GM18499 (cell line): ENCODE data around the gene TSEN34.
"Not testable (repeated sequence)": the region's sequence is repeated elsewhere in the genome, so short reads cannot be mapped to it uniquely, and the experiment has no call there.

ENCODE experiments used
- ATAC-seq: cut with Tn5 transposase; IDR thresholded peaks from one replicate; pipeline ENCODE4 v1.9.1; 2021; ENCODE audit warnings: moderate number of reproducible peaks; ENCODE audit not compliant: insufficient read depth, unreplicated experiment

The TSEN34 gene

DNA sequence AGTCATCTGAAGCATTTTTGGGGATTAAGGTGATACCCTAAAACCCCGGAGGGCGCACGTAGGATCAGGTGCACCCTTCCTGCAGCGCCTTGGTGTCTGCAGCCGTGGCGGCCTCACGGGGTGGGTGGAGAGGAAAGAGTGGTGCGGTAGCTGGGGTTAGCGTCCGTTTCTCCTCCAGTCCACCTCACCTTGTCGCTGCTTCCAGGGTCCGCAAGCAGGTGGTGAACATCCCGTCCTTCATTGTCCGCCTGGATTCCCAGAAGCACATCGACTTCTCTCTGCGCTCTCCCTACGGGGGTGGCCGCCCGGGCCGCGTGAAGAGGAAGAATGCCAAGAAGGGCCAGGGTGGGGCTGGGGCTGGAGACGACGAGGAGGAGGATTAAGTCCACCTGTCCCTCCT, 16.1 kb downstream of the TSEN34 start:
- ATAC-seq: not testable (repeated sequence)

- no peak for ATAC-seq
Observed at GRCh38 chr19:54207676-54207982, 16.5 kb downstream of the TSEN34 start.

DNA sequence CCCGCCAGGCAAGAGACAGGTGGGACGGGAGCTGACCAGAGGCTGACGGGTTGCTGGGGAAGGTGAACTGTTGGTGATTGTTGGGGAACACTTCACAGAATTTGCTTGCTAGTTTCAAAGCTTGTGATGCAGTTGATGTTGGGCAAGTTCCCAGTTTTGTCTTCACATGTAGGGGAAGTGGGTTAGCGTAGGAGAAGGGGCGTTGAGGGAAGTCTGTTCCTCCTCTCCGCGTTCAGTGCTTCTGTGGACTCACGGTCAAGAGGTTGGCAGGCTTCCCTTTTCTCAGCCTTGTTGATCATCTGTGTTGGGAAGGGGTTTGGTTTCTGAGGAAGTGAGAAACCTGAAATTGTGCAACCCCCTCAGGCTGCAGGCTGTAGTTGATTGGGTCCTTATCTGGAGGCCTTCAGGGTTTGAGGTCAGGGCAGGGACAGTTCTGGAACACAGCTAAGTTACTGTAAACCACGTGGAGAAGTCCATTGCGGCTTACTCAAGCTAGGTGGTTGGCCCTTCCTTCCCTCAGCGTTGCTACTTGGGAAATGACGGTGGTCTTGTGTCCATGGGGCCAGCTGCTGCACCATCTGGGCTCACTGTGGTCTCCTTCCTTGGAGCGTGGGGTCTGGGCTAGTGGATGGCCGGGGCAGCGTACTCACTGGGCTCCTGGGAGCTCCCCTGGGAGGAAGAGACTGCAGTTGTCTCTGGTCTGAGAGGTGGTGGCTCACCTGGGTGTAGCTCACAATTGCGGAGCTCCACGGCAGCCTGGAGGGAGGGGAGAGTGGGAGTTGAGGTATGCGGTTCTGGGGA, 17.1 kb downstream of the TSEN34 start:
- no peak for ATAC-seq

- no peak for ATAC-seq
Observed at GRCh38 chr19:54208784-54209057, 17.6 kb downstream of the TSEN34 start.

DNA sequence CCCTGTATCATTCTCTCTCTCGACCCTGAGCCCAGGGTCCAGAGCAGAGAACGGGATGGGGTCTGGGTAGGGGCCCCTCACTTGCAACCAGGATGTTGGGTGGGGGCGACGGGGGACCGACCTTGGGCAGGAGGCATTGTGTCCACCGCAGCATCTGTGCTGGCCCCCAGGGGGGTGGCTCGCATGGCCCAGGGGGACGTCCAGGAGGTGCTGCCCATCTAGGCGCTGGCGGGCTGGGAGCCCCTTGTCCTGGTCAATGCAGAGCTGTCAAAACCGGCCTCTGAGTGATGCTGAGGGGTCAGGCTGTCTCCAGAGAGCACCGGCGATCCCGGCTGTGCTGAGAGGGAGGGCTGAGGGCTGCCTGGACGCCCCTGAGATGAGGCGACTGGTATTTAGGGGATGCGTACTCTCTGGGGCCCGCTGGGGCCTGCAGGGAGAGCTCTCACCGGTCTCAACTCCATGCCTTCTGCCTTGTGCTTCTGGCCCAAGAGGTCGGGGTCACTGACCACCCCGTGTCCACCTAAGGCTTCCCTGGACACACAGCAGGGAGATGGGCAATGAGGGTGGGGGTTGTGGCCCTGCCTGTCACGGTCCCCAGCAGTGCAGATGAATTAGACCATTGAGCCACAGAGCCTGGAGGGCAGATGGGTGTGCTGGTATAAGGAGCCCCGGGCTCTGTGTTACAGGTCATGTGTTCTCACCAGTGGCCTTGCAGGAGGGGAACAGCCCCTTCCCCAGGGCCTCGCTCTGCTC, 18.1 kb downstream of the TSEN34 start:
- no peak for ATAC-seq

DNA sequence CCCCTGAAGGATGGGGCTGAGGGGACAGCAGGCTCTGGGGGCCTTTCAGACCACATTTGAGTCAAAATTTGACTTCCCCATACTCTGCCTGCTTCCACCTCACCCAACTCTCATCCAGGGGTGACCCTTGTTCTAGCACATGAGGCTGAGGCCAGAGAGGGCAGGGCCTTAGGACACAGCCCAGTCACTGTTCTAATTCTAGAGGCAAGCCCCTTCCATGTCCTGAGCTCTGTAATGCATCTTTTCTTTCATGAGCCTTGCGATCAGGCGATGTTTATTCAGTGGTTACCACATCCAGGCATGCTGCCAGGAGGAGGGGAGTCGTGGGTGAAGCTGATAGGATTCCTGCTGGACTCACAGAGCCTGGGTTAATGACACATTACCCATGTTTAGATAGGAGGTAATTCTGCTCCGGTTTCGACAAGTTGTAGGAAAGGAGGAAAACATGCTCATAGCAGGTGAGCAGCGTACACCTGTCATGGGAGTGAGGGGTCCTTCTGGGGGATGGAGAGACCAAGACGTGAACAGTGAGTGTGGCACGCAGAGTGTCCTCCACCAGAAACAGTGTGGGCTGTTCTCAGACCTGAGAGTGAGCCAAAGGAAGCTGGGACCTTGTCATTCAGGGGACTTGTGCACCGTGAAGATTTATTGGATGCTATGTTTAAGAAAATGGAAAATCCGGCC, 18.8 kb downstream of the TSEN34 start:
- ATAC-seq: no peak

DNA sequence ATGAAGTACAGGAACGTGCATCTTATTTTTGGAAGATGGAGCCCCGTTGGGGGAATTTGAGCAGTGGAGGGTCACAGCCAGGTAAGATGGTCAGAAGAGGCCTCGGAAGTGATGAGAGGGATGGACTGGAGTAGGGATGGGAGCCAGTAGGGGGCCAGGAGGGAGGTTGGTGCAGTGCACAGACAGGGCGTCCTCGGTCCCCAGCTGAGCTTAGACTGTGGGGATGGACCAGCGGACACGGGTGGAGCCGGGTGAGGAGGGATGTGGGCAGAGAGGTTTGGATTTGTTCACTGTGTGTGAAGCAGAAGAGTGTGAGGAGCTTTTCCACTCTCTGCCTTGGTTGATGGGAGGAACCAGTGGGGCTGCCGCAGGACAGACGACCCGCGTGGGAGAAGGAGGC, 20.1 kb downstream of the TSEN34 start:
- no peak for ATAC-seq

DNA sequence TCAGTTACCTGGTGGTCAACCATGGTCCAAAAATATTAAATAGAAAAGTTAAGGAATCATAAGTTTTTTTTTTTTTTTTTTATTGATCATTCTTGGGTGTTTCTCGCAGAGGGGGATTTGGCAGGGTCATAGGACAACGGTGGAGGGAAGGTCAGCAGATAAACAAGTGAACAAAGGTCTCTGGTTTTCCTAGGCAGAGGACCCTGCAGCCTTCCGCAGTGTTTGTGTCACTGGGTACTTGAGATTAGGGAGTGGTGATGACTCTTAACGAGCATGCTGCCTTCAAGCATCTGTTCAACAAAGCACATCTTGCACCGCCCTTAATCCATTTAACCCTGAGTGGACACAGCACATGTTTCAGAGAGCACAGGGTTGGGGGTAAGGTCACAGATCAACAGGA, 23.1 kb downstream of the TSEN34 start:
- not testable (repeated sequence) for ATAC-seq

DNA sequence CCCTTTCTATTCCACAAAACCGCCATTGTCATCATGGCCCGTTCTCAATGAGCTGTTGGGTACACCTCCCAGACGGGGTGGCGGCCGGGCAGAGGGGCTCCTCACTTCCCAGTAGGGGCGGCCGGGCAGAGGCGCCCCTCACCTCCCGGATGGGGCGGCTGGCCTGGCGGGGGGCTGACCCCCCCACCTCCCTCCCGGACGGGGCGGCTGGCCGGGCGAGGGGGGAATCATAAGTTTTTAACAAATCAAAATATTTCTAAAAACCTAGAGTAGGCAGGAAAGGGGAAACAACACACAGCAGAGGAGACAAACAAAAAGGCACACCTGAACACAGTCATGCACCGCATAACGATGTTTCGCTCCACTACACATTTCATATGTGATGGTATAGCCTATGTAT, 23.6 kb downstream of the TSEN34 start:
- not testable (repeated sequence) for ATAC-seq

GRCh38 chr19:54216869-54217268, 25.8 kb downstream of the TSEN34 start:
- no peak for ATAC-seq

DNA sequence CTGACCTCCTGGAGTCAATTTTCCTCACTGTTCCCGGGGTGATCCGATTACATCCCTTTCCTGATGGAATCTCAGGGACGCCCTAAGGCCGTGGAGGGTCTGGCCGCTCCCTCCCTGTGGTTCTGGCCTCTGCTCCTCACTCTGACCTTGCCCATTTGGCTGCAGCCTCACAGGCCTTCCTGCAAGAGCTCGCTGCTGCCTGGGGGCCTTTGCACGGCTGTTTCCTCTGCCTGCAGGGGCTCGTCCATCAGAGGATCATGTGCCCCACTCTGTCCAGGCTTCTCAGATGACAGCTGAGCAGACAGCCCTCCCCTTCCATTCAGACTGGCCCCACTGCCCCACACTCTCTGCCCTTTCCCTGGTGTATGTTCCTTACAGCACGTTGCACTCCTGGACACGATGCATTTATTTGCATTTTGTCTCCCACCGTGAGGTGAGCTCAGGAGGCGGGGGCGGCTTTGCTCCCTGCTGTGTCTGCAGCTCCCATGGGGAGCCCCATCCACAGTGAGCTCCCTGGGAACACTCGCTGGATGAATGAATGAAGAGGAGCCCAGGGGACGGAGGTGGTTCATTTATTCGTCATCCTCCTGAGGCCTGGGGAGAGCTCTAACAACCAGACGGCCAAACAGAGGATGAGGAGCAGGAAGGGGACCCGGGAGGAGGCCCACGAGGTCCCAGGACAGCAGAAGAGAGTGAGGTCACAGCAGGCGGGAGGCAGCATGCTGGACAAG, 26.6 kb downstream of the TSEN34 start:
- ATAC-seq: not testable (repeated sequence)

- no peak for ATAC-seq
Observed at GRCh38 chr19:54218259-54218658, 27.2 kb downstream of the TSEN34 start.

DNA sequence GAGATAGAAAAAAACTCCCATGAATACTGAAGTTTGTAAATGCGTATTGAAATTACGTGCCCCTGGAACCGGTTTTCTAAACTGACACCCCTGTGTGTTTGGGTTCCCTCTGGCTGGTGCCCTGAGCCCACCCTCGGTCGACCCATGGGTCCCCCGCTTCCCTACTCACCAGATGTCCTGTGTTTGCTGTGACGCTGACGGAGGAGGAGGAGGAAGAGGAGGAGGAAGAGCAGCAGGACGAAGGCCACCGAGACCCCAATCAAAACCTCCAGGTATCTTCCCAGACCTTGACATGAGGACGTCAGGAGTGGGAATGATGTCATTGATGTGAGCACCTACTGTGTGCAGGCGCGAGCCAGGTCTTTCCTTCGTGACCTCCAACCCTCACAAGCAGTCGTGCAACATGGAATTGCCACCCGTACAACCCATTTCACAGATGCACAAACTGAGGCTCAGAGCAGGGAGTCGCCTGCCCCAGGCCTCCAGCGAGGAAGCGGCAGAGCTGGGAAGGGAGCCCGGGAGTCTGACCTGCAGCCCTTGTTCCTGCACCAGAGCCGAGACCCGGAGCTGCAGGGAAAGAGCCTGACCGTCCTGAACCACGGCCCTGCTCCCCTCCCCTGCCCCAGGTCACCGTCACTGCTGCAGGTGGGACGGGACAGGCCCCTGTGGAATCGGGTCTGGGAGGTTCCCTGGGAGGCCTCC, 28.0 kb downstream of the TSEN34 start:
- no peak for ATAC-seq

GRCh38 chr19:54219702-54220101, 28.6 kb downstream of the TSEN34 start:
- ATAC-seq: not testable (repeated sequence)

GRCh38 chr19:54221947-54222346, 30.8 kb downstream of the TSEN34 start:
- not testable (repeated sequence) for ATAC-seq

DNA sequence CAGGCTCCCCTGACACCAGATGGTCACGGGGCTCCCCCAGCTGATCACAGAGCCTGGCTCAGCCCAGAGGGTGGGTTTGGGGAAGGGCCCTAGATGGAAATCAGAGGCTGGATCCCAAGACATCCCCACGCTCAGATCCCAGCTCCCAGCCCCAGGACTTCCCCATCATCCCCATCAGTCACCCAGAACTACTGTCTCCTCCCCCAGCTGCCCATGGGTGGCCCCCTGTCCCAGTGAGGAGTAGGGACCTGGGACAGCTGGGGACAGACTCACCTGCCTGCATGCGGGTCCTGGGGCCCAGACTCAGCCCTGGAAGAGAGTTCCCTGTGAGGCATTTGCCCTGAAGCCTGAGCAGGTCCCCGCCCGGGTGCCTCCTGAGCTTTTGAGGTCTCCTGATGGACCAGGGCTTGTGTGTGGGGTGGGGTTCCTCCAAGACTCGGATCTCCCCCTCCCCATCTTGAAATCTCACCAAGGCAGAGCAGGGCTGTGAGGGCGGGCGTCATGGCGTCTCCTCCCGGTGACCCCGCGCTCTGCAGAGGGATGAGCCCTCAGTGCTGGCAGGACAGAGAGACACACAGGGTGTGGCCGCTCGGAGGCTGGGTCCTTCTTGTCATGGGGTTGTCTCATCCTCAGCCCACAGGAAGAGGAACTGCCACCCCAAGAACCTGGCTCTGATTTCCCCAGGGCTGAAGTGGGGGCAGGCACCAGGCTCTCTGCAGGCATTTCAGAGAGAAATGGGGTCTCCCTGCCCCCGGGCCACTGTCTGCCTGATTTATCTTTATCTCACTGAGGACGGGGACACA, 31.6 kb downstream of the TSEN34 start, which contains the start of gene LILRB3:
Gene LILRB3, minus strand, starts transcription at position 534 of the 803 bp plus-strand sequence. Its CDS starts 31 bp downstream, at position 503.
- ATAC-seq: not testable (repeated sequence)

- not testable (repeated sequence) for ATAC-seq
Observed at GRCh38 chr19:54223277-54223936, 32.3 kb downstream of the TSEN34 start.

DNA sequence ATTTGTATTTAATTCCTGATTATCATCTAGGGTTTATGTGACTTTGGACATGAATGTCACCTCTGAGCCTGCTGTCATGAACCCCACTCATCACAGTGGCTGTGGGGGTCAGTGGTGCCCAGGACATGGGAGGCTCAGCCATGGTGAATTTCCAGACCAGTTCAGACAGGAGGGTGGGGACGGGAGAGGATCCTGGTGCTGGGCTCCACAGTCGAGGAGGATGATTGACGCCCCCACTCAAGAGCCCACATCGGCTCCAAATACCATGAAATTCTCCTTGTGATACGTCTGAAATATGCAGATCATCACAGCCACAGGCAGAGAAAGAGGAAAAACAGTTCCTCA, 32.8 kb downstream of the TSEN34 start:
- ATAC-seq: not testable (repeated sequence)

GRCh38 chr19:54224619-54225018, 33.5 kb downstream of the TSEN34 start:
- ATAC-seq: not testable (repeated sequence)
